WTC11 (cell line): Measurements from ENCODE around the gene NBPF8.
"Not testable (repeated sequence)": the region's sequence is repeated elsewhere in the genome, so short reads cannot be mapped to it uniquely, and the experiment has no call there.

Experiments
- NFE2L1 ChIP-seq: sonication (generic); formaldehyde crosslinking; IDR thresholded peaks from 2 replicates; pipeline ENCODE4 v1.8.1; 2023; ENCODE audit warnings: missing genetic modification reagents
- TF ChIP-seq, protein P1 (sequence below): fragments of 200-600 bp; IDR thresholded peaks from 2 replicates; pipeline ENCODE4 v1.8.0; 2022; ENCODE audit warnings: antibody characterized with exemption
- TF ChIP-seq, protein P2 (sequence below): sonication (generic); formaldehyde crosslinking; IDR thresholded peaks from 2 replicates; pipeline ENCODE4 v1.8.1; 2023; ENCODE audit warnings: mild to moderate bottlenecking, missing genetic modification reagents, moderate library complexity
- TF ChIP-seq, protein P3 (sequence below): sonication (generic); formaldehyde crosslinking; IDR thresholded peaks from 2 replicates; pipeline ENCODE4 v1.8.1; 2023; ENCODE audit warnings: mild to moderate bottlenecking, moderate library complexity, missing genetic modification reagents

DNA sequence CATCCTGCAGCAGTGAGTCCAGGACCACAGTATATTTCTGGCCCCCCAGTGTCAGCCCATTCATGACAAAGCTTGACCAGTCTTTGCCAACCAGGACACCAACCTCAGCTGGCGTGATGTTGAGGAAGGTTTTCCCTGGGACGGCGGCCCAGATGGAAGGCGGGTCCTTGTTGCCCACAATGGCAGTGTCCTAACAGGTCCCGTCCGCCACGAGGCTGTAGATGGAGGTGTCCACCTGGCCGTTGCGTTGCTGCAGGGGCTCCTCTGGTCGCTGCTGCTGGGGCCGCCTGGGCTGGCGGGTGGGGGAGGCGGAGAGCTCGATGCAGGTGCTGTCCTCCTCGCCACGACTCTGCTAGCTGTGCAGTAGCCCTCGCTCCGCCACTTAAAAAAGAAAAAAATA, 19.0 kb downstream of the NBPF8 start:
- TF ChIP-seq, protein P1, sequence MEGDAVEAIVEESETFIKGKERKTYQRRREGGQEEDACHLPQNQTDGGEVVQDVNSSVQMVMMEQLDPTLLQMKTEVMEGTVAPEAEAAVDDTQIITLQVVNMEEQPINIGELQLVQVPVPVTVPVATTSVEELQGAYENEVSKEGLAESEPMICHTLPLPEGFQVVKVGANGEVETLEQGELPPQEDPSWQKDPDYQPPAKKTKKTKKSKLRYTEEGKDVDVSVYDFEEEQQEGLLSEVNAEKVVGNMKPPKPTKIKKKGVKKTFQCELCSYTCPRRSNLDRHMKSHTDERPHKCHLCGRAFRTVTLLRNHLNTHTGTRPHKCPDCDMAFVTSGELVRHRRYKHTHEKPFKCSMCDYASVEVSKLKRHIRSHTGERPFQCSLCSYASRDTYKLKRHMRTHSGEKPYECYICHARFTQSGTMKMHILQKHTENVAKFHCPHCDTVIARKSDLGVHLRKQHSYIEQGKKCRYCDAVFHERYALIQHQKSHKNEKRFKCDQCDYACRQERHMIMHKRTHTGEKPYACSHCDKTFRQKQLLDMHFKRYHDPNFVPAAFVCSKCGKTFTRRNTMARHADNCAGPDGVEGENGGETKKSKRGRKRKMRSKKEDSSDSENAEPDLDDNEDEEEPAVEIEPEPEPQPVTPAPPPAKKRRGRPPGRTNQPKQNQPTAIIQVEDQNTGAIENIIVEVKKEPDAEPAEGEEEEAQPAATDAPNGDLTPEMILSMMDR = not testable (repeated sequence)
- TF ChIP-seq, protein P2, sequence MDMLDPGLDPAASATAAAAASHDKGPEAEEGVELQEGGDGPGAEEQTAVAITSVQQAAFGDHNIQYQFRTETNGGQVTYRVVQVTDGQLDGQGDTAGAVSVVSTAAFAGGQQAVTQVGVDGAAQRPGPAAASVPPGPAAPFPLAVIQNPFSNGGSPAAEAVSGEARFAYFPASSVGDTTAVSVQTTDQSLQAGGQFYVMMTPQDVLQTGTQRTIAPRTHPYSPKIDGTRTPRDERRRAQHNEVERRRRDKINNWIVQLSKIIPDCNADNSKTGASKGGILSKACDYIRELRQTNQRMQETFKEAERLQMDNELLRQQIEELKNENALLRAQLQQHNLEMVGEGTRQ (CRISPR knock-in tag) = not testable (repeated sequence)
- TF ChIP-seq, protein P3, sequence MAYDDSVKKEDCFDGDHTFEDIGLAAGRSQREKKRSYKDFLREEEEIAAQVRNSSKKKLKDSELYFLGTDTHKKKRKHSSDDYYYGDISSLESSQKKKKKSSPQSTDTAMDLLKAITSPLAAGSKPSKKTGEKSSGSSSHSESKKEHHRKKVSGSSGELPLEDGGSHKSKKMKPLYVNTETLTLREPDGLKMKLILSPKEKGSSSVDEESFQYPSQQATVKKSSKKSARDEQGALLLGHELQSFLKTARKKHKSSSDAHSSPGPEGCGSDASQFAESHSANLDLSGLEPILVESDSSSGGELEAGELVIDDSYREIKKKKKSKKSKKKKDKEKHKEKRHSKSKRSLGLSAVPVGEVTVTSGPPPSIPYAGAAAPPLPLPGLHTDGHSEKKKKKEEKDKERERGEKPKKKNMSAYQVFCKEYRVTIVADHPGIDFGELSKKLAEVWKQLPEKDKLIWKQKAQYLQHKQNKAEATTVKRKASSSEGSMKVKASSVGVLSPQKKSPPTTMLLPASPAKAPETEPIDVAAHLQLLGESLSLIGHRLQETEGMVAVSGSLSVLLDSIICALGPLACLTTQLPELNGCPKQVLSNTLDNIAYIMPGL = not testable (repeated sequence)
- not testable (repeated sequence) for TF ChIP-seq NFE2L1
